ENCODE data around the gene RINT1. TPM values are rescaled to one million over a fixed set of nuclear protein-coding genes. Genes with fewer than 3 reads are reported as not detected.
"Not testable (repeated sequence)": the region's sequence is repeated elsewhere in the genome, so short reads cannot be mapped to it uniquely, and the experiment has no call there.

RINT1 gene
- total RNA-seq, 3 donors from 2014 or later (not counting 1 experiment from before 2014, with no cell fraction given) = 35.1 to 37.3 (median 37.0) TPM

- Mint-ChIP-seq H3K4me1 (no peaks in the 10 kb centered on the region), H3K36me3 (no peaks in the 10 kb centered on the region), H3K9me3 (no peaks in the 10 kb centered on the region), H3K27ac (no peak overlapping the region), H3K4me3 (no peak overlapping the region), H3K27me3 (ENCODE audit: low read depth in 2 of 2) (peaks cover 2 to 6% of the 10 kb centered on the region in 2 donors)
- H3K27me3 ChIP-seq (ENCODE audit: control insufficient read depth, insufficient read depth, low read length) = no peaks in the 10 kb centered on the region
- H3K4me1 ChIP-seq (ENCODE audit: control insufficient read depth, insufficient read depth, low read length) = no peaks in the 10 kb centered on the region
- no peaks in the 10 kb centered on the region for H3K36me3 ChIP-seq (ENCODE audit: control insufficient read depth, insufficient read depth, low read length)
- TF ChIP-seq, protein P1, sequence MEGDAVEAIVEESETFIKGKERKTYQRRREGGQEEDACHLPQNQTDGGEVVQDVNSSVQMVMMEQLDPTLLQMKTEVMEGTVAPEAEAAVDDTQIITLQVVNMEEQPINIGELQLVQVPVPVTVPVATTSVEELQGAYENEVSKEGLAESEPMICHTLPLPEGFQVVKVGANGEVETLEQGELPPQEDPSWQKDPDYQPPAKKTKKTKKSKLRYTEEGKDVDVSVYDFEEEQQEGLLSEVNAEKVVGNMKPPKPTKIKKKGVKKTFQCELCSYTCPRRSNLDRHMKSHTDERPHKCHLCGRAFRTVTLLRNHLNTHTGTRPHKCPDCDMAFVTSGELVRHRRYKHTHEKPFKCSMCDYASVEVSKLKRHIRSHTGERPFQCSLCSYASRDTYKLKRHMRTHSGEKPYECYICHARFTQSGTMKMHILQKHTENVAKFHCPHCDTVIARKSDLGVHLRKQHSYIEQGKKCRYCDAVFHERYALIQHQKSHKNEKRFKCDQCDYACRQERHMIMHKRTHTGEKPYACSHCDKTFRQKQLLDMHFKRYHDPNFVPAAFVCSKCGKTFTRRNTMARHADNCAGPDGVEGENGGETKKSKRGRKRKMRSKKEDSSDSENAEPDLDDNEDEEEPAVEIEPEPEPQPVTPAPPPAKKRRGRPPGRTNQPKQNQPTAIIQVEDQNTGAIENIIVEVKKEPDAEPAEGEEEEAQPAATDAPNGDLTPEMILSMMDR (IDR thresholded peaks at IDR 0.05) = no peak
- DNase-seq (no peak), ATAC-seq (no peak)
- no peaks in the 10 kb centered on the region for H3K9me3 ChIP-seq (ENCODE audit: control insufficient read depth, insufficient read depth, low read length)
- WGBS (ENCODE audit: insufficient coverage) = 54% methylated on average over 2 of the region's 2 CpGs
- no peak overlapping the region for H3K27ac ChIP-seq (ENCODE audit: low read length)
- intact Hi-C loops (cut with micrococcal nuclease) = no loop called here
- no peak overlapping the region for H3K4me3 ChIP-seq (ENCODE audit: low read length)
These were observed 59.5 kb downstream of the RINT1 start for GRCh38 chr7:105591522-105591921.

- Histone ChIP-seq H3K4me3 (ENCODE audit: low read length) (no peak overlapping the region), H3K27me3 (ENCODE audit: control insufficient read depth, insufficient read depth, low read length) (no peaks in the 10 kb centered on the region), H3K9me3 (ENCODE audit: control insufficient read depth, insufficient read depth, low read length) (no peaks in the 10 kb centered on the region), H3K4me1 (ENCODE audit: control insufficient read depth, insufficient read depth, low read length) (no peaks in the 10 kb centered on the region), H3K27ac (ENCODE audit: low read length) (no peak overlapping the region), H3K36me3 (ENCODE audit: control insufficient read depth, insufficient read depth, low read length) (no peaks in the 10 kb centered on the region)
- 94% methylated on average over 3 of the region's 3 CpGs for WGBS (ENCODE audit: insufficient coverage)
- Mint-ChIP-seq H3K4me1 (no peaks in the 10 kb centered on the region), H3K36me3 (no peaks in the 10 kb centered on the region), H3K27me3 (ENCODE audit: low read depth in 2 of 2) (peaks cover 5 to 16% of the 10 kb centered on the region in 2 donors), H3K27ac (no peak overlapping the region), H3K9me3 (no peaks in the 10 kb centered on the region), H3K4me3 (no peak overlapping the region)
- intact Hi-C loops (cut with micrococcal nuclease) = no loop called here
- TF ChIP-seq, protein P1 (IDR thresholded peaks at IDR 0.05) = no peak
- no peak for ATAC-seq
- DNase-seq = no peak
These were observed 62.0 kb downstream of the RINT1 start for GRCh38 chr7:105594034-105594433.

DNA sequence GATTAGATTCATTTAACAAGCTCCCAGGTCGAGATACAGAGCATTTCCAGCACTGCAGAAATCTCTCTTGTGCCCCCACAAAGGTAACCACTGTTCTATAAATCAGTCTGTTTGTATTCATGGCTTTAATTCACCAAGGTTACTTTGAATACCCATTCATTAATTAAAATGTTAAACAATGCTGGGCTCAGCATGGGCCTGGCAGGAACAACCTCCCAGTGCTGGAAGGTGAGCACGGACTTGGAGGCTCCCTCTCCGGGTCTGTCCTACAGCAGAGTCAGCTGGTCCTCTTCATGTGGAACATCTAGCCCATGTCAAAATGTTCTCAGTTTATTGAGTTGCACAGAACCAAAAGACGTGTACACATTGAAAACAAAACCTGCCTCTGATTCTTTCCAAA, 64.9 kb downstream of the RINT1 start:
- intact Hi-C loops (cut with micrococcal nuclease) = no loop called here
- 83% methylated on average over 4 of the region's 4 CpGs for WGBS (ENCODE audit: insufficient coverage)
- no peak overlapping the region for H3K27ac Mint-ChIP-seq
- H3K36me3 ChIP-seq (ENCODE audit: control insufficient read depth, insufficient read depth, low read length) = no peaks in the 10 kb centered on the region
- H3K4me3 ChIP-seq (ENCODE audit: low read length) = no peak overlapping the region
- TF ChIP-seq, protein P1 (IDR thresholded peaks at IDR 0.05) = no peak
- H3K4me3 Mint-ChIP-seq = no peak overlapping the region
- no peaks in the 10 kb centered on the region for H3K4me1 Mint-ChIP-seq
- H3K4me1 ChIP-seq (ENCODE audit: control insufficient read depth, insufficient read depth, low read length) = no peaks in the 10 kb centered on the region
- peaks cover 8 to 25% of the 10 kb centered on the region in 2 donors for H3K27me3 Mint-ChIP-seq (ENCODE audit: low read depth in 2 of 2)
- no peaks in the 10 kb centered on the region for H3K9me3 ChIP-seq (ENCODE audit: control insufficient read depth, insufficient read depth, low read length)
- no peaks in the 10 kb centered on the region for H3K9me3 Mint-ChIP-seq
- no peaks in the 10 kb centered on the region for H3K36me3 Mint-ChIP-seq
- no peak overlapping the region for H3K27ac ChIP-seq (ENCODE audit: low read length)
- ATAC-seq (no peak), DNase-seq (no peak)
- no peaks in the 10 kb centered on the region for H3K27me3 ChIP-seq (ENCODE audit: control insufficient read depth, insufficient read depth, low read length)

DNA sequence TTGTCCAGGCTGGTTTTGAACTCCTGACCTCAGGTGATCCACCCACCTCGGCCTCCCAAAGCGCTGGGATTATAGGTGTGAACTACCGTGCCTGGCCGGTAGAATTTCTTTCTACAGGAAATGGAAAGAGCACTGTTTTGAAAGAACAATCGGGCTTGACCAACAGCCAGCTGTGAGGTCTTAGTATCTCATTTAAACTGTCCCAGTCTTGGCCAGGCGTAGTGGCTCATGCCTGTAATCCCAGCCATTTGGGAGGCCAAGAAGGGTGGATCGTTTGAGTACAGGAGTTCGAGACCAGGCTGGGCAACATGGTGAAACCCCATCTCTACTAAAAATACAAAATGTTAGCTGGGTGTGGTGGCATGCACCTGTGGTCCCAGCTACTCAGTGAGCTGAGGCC, 67.1 kb downstream of the RINT1 start:
- ATAC-seq; H3K36me3 ChIP-seq (ENCODE audit: control insufficient read depth, insufficient read depth, low read length); DNase-seq; intact Hi-C loops (cut with micrococcal nuclease); H3K4me1 ChIP-seq (ENCODE audit: control insufficient read depth, insufficient read depth, low read length); H3K27ac ChIP-seq (ENCODE audit: low read length); H3K9me3 Mint-ChIP-seq; H3K4me3 ChIP-seq (ENCODE audit: low read length); H3K9me3 ChIP-seq (ENCODE audit: control insufficient read depth, insufficient read depth, low read length); H3K4me1 Mint-ChIP-seq; H3K36me3 Mint-ChIP-seq; H3K27ac Mint-ChIP-seq; H3K27me3 ChIP-seq (ENCODE audit: control insufficient read depth, insufficient read depth, low read length); H3K4me3 Mint-ChIP-seq: not testable (repeated sequence)
- peaks cover 8 to 25% of the 10 kb centered on the region in 2 donors for H3K27me3 Mint-ChIP-seq (ENCODE audit: low read depth in 2 of 2)
- WGBS (ENCODE audit: insufficient coverage) = 92% methylated on average over 8 of the region's 8 CpGs
